ENCODE data around the gene CNTD1.

DNA sequence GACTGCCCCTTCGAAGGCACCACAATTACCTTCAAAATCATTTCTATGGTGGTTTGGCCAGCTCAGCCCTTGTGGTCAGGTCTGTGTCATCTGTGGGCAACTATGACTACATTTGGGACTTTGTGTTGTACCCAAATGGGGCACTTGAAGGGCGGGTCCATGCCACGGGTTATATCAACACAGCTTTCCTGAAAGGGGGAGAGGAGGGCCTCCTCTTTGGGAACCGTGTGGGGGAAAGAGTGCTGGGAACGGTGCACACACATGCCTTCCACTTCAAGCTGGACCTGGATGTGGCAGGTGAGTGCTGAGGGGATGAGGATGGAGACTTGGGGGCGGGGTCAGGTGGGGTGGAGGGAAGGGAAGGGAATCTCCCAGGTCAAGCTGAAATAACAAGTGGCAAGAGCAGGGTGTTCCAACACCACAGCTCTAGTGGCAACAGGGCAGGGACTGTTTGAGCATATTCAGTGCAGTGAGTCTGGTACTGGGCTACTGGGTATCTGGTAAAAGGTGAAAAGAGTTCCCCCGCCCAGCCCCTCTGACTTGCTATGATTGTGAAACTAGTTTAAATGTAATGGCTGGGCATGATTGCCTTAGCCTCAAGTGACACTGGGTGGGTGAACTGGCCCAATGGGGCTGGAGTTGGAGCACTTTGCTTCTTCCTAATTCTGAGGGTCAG lies 47.4 kb downstream of the CNTD1 start:
- no peak for TF ChIP-seq CTCF (IDR thresholded peaks at IDR 0.05)
- no peak for TF ChIP-seq POLR2A (IDR thresholded peaks at IDR 0.05)

All from lower leg skin (tissue), 3 donors.